GM12878 (cell line): ENCODE data around the gene AFAP1. TPM values are rescaled to one million over a fixed set of nuclear protein-coding genes. Genes with fewer than 3 reads are reported as not detected.

Experiments used
- ATAC-seq: fragments of 200-7000 bp; cut with Tn5 transposase; 3 replicates; pipeline ENCODE4 v1.9.1; 2020; ENCODE audit warnings: mild to moderate bottlenecking, moderate library complexity
- BruUV-seq: library from RNA; stranded (reverse); fragments of 400-500 nt; replicated peaks from 2 replicates; lab custom pipeline; 2021; lab: Mats Ljungman, UMichigan
- CTCF ChIA-PET: fragments of 300-600 bp; sonication (Branson Sonifier 250); formaldehyde crosslinking; extraction: SDS; loops from one replicate; lab custom pipeline; 2021; ENCODE audit warnings: inconsistent platforms; lab: Yijun Ruan, JAX
- POLR2A ChIA-PET: fragments of 350-600 bp; formaldehyde crosslinking; extraction: SDS; loops from one replicate; lab custom pipeline; 2021; ENCODE audit warnings: inconsistent platforms; lab: Charles Lee
- RAD21 ChIA-PET: fragments of 300-600 bp; sonication (Branson Sonifier 250); formaldehyde crosslinking; loops from one replicate; lab custom pipeline; 2023; ENCODE audit warnings: antibody characterized with exemption; ENCODE audit not compliant: unreplicated experiment; lab: Charles Lee
- SMC1A ChIA-PET: fragments of 300-600 bp; sonication (Branson Sonifier 250); formaldehyde crosslinking; loops from one replicate; lab custom pipeline; 2023; ENCODE audit not compliant: unreplicated experiment, uncharacterized antibody; lab: Charles Lee
- DNase-seq: peaks from one replicate; pipeline ENCODE4 v3.0.0-alpha.2; 2011; ENCODE audit warnings: low read depth, low spot score
- FAIRE-seq: peaks from 3 replicates; lab custom pipeline; 2011; peaks lifted over from hg19 to GRCh38; lab: Jason Lieb, UNC
- H2AFZ ChIP-seq: 2 replicates; pipeline ENCODE4 v1.6.0; 2011; ENCODE audit warnings: low read depth, low read length, control low read depth; ENCODE audit not compliant: control insufficient read depth
- H3K27ac ChIP-seq: 2 replicates; pipeline ENCODE4 v1.5.1; 2011; ENCODE audit warnings: control low read depth; ENCODE audit not compliant: control insufficient read depth, insufficient read depth
- H3K27me3 ChIP-seq, 2 experiments: replicated peaks in 1 of 2; 2 replicates each; pipeline versions ENCODE4 v1.6.0 to v1.6.1; 2011; ENCODE audit warnings: low read length in 1 of 2; ENCODE audit not compliant: control insufficient read depth in 2 of 2, insufficient read depth in 2 of 2
- H3K36me3 ChIP-seq, 2 experiments: 2 replicates each; pipeline ENCODE4 v1.5.1; 2011; ENCODE audit warnings: low read length in 1 of 2; ENCODE audit not compliant: control insufficient read depth in 2 of 2, insufficient read depth in 2 of 2
- H3K4me1 ChIP-seq: 2 replicates; pipeline ENCODE4 v1.6.1; 2011; ENCODE audit warnings: mild to moderate bottlenecking, low read length, moderate library complexity, mixed read lengths; ENCODE audit not compliant: control insufficient read depth, insufficient read depth
- H3K4me2 ChIP-seq: 2 replicates; pipeline ENCODE4 v1.6.0; 2011; ENCODE audit warnings: control low read depth; ENCODE audit not compliant: control insufficient read depth, insufficient read depth
- H3K4me3 ChIP-seq: fragments of 200-600 bp; sonication (generic); 2 replicates; pipeline ENCODE4 v1.5.1; 2016
- H3K79me2 ChIP-seq: 2 replicates; pipeline ENCODE4 v1.6.0; 2011; ENCODE audit warnings: low read length; ENCODE audit not compliant: control insufficient read depth, insufficient read depth
- H3K9ac ChIP-seq: 2 replicates; pipeline ENCODE4 v1.8.0; 2011; ENCODE audit warnings: low read length, control low read depth, mixed read lengths; ENCODE audit not compliant: control insufficient read depth, insufficient read depth
- H3K9me3 ChIP-seq: replicated peaks from 3 replicates; pipeline ENCODE4 v1.5.1; 2011; ENCODE audit warnings: mild to moderate bottlenecking, low read length; ENCODE audit not compliant: control insufficient read depth, insufficient read depth
- H4K20me1 ChIP-seq: 2 replicates; pipeline ENCODE4 v1.6.0; 2011; ENCODE audit not compliant: control insufficient read depth, insufficient read depth
- E2F8 ChIP-seq: fragments of 450-650 bp; IDR thresholded peaks from 2 replicates; pipeline ENCODE4 v1.6.1; 2018; ENCODE audit warnings: mild to moderate bottlenecking, low read depth, moderate library complexity; ENCODE audit not compliant: partially characterized antibody
- ETV6 ChIP-seq, 2 experiments: fragments of 450-650 bp in 1 of 2; IDR thresholded peaks in 1 of 2; conservative IDR thresholded peaks in 1 of 2; 2 replicates each; pipeline ENCODE4 v1.6.1; 2014; ENCODE audit warnings: antibody characterized with exemption in 1 of 2, borderline replicate concordance in 1 of 2, low read depth in 1 of 2, mild to moderate bottlenecking in 1 of 2, moderate library complexity in 1 of 2
- HDGF ChIP-seq: fragments of 450-650 bp; IDR thresholded peaks from 2 replicates; pipeline ENCODE4 v1.6.1; 2016; ENCODE audit warnings: antibody characterized with exemption
- IKZF1 ChIP-seq: fragments of 450-650 bp; conservative IDR thresholded peaks from 2 replicates; pipeline ENCODE4 v1.6.1; 2017; ENCODE audit warnings: antibody characterized with exemption, mild to moderate bottlenecking
- MTA2 ChIP-seq: fragments of 450-650 bp; IDR thresholded peaks from 2 replicates; pipeline ENCODE4 v1.6.1; 2016; ENCODE audit warnings: low read depth, mild to moderate bottlenecking, moderate library complexity
- NFXL1 ChIP-seq: fragments of 450-650 bp; IDR thresholded peaks from 2 replicates; pipeline ENCODE4 v1.6.1; 2017; ENCODE audit warnings: antibody characterized with exemption, mild to moderate bottlenecking, borderline replicate concordance
- POU2F2 ChIP-seq: IDR thresholded peaks from 3 replicates; pipeline ENCODE4 v1.6.1; 2011; ENCODE audit warnings: low read depth, mild to moderate bottlenecking, low read length, borderline replicate concordance
- ZBTB33 ChIP-seq: fragments of 450-650 bp; IDR thresholded peaks from 2 replicates; pipeline ENCODE4 v1.6.1; 2017; ENCODE audit warnings: mild to moderate bottlenecking
- WGBS: methylation state at CpG from one replicate; pipeline ENCODE4 v1.1.6; 2016; ENCODE audit warnings: low lambda C conversion rate; ENCODE audit not compliant: insufficient replicate concordance, insufficient coverage; ENCODE audit errors: missing lambda C conversion rate; 5-methylcytosine and 5-hydroxymethylcytosine counted together
- in situ Hi-C: fragments of 300-500 bp; cut with MboI; formaldehyde crosslinking; loops from 9 replicates; pipeline ENCODE4 v1.14.3; 2018; ENCODE audit warnings: mixed read lengths
- intact Hi-C: fragments of 100-400 bp; cut with micrococcal nuclease; formaldehyde crosslinking; loops from one replicate; pipeline ENCODE4 v1.14.2; 2022; ENCODE audit not compliant: unreplicated experiment
- polyA plus RNA-seq, 11 experiments: library from polyadenylated mRNA; depleted of rRNA in 4 of 11; unstranded in 6 of 11; stranded (reverse) in 5 of 11; fragments of >200 nt; fragmentation: Nextera tagmentation in 4 of 11; fragmentation: Illumina TruSeq in 1 of 11; extraction: Ambion mirVana in 4 of 11; extraction: Trizol in 1 of 11; gene quantifications; 1 replicate in 1 of 11; 2 replicates in 10 of 11; pipeline versions ENCODE4 v1.2.1 to v1.2.3, GENCODE V29; 2011 to 2016; ENCODE audit warnings: inconsistent platforms in 2 of 11, missing spikeins in 2 of 11, low read depth in 1 of 11
- total RNA-seq, 4 experiments: library from RNA; depleted of rRNA in 3 of 4; stranded (reverse); fragments of >200 nt in 3 of 4; fragmentation: Illumina TruSeq in 1 of 4; extraction: Trizol in 1 of 4; gene quantifications; 2 replicates each; pipeline versions ENCODE4 v1.2.1 to v1.2.3, GENCODE V29; 2013 to 2021
- TF ChIP-seq, protein P1 (sequence below): IDR thresholded peaks from 2 replicates; pipeline ENCODE4 v1.6.1; 2012; ENCODE audit warnings: low read depth, low read length, improper control_type of control experiment

Gene AFAP1
- total and polyA plus RNA-seq, 10 of the 15 experiments (the other 5 are each of a cell fraction or from before 2014, with no cell fraction given) = 0.02 to 0.23 (median 0.09) TPM; not detected in 1

DNA sequence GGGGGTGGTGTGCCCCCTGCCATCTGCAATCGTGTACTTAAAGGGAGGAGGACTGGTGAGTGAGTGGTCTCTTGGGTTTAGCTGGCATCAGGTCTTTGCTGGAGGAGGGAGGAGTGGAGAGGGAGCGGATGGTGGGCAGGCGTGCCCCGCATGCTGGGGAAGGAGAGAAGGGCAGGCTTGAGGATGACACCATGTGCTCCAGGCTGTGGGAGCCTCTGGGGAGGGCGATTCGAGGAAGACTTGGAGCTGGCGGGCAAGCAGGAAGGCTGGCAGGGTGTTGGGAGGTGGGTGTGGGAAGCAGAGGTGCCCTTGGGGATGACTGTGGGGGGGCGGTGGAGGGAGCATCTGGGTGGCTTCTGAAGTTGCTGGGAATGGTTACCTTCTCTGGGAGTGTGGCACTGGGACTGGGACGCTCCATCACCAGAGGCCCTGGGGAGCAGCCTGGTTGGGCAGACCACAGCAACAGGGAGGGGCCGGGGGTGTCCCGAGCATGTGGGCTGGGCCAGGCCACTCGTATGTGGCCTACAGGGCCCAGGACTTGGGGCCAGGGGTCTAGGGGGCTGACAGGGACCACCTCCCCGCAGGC is 30.8 kb upstream of the AFAP1 start:
- BruUV-seq = no TSS peak
- Histone ChIP-seq H3K27ac (peak overlapping the region; percentile 86), H3K36me3 (no peaks in the 10 kb centered on the region), H2AFZ (peak overlapping the region; percentile 81), H3K4me1 (peaks cover 28% of the 10 kb centered on the region), H3K4me3 (peak overlapping the region; percentile 39), H3K27me3 (no peaks in the 10 kb centered on the region), H3K9ac (peak overlapping the region; percentile 33), H3K79me2 (no peaks in the 10 kb centered on the region), H3K9me3 (no peaks in the 10 kb centered on the region), H3K4me2 (peak overlapping the region; percentile 87), H4K20me1 (no peaks in the 10 kb centered on the region)
- TF ChIP-seq, protein P1, sequence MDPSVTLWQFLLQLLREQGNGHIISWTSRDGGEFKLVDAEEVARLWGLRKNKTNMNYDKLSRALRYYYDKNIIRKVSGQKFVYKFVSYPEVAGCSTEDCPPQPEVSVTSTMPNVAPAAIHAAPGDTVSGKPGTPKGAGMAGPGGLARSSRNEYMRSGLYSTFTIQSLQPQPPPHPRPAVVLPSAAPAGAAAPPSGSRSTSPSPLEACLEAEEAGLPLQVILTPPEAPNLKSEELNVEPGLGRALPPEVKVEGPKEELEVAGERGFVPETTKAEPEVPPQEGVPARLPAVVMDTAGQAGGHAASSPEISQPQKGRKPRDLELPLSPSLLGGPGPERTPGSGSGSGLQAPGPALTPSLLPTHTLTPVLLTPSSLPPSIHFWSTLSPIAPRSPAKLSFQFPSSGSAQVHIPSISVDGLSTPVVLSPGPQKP = no peak
- 0 out of 2 replicates have a peak, but pooled peaks have one; percentile 39 for TF ChIP-seq IKZF1
- 0 out of 2 replicates have a peak, but pooled peaks have one; percentile 74 for TF ChIP-seq HDGF
- no peak for TF ChIP-seq POU2F2
- CTCF ChIA-PET = no interaction called here
- RAD21 ChIA-PET = interaction anchor here (0.7 kb wide), 1 partner anchor 210 kb away, joined by 3 read pairs; no protein-coding TSS in a partner anchor
- POLR2A ChIA-PET = no interaction called here
- FAIRE-seq (no peak), DNase-seq (no peak), ATAC-seq (no peak)
- in situ Hi-C loops = no loop called here
- WGBS = 36% methylated on average over 13 of the region's 13 CpGs
- intact Hi-C loops = no loop called here
- SMC1A ChIA-PET = no interaction called here

DNA sequence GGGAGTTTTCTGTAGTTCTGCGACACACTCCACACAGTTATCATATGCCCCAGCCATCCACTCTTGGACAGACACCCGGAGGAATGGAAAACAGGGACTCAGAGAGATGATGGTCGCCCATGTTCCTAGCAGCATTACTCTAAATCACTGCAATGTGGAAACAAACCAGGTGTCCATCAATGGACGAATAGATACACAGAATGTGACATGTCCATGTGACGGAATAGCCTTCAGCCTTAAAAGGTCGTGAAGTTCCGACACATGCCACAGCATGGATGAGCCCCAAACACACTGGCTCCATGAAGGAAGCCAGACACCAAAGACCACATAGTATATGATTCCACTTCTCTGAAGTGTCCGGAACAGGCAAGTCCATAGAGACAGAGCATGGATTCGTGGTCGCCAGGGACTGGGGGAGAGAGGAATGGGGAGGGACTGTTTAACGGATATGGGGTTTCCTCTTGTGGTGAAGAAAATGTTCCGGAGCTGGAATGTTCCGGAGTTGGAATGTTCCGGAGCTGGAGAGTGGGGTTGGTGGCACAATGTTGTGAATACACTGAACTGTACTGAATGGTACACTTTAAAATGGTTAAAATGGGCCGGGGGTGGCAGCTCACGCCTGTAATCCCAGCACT is 28.7 kb upstream of the AFAP1 start:
- Histone ChIP-seq H3K4me1 (peaks cover 31% of the 10 kb centered on the region), H3K27me3 (no peaks in the 10 kb centered on the region), H3K4me2 (no peak overlapping the region), H2AFZ (peak overlapping the region; percentile 18; the same call in 1 of the 2 replicates), H3K27ac (no peak overlapping the region), H4K20me1 (no peaks in the 10 kb centered on the region), H3K36me3 (no peaks in the 10 kb centered on the region), H3K9ac (no peak overlapping the region), H3K9me3 (no peaks in the 10 kb centered on the region), H3K79me2 (no peaks in the 10 kb centered on the region), H3K4me3 (no peak overlapping the region)
- RAD21 ChIA-PET = no interaction called here
- DNase-seq (no peak), ATAC-seq (no peak), FAIRE-seq (no peak)
- TF ChIP-seq MTA2 (no peak), E2F8 (no peak), ZBTB33 (no peak), NFXL1 (no peak), ETV6 (conservative IDR thresholded peaks at IDR 0.05 in 1 of 2, IDR thresholded peaks at IDR 0.05 in 1 of 2; ENCODE audit: borderline replicate concordance in 1 of 2, low read depth in 1 of 2) (no peak)
- BruUV-seq = no TSS peak
- in situ Hi-C loops = no loop called here
- CTCF ChIA-PET = interaction anchor here (0.9 kb wide), 1 partner anchor 10 kb away, joined by 4 read pairs; no protein-coding TSS in a partner anchor
- SMC1A ChIA-PET = interaction anchor here (0.5 kb wide), 1 partner anchor 182 kb away, joined by 3 read pairs; no protein-coding TSS in a partner anchor
- intact Hi-C loops = no loop called here
- POLR2A ChIA-PET = no interaction called here
- 50% methylated on average over 16 of the region's 16 CpGs for WGBS
